Skeletal muscle tissue (tissue), 4 donors: ENCODE data around the gene SMR3A. TPM values are rescaled to one million over a fixed set of nuclear protein-coding genes. Genes with fewer than 3 reads are reported as not detected.

Experiments
- H3K27ac ChIP-seq: one replicate; pipeline ENCODE4 v1.7.0; 2013; ENCODE audit warnings: mild to moderate bottlenecking, low read depth, low read length, inconsistent platforms
- H3K27me3 ChIP-seq, 3 donors: one replicate each; pipeline ENCODE4 v1.7.0; 2013; ENCODE audit warnings: low read length in 3 of 3; ENCODE audit not compliant: control insufficient read depth in 3 of 3, insufficient read depth in 3 of 3
- H3K36me3 ChIP-seq, 3 donors: one replicate each; pipeline ENCODE4 v1.7.0; 2013; ENCODE audit warnings: low read length in 3 of 3; ENCODE audit not compliant: control insufficient read depth in 3 of 3, insufficient read depth in 3 of 3
- H3K4me1 ChIP-seq, 3 donors: one replicate each; pipeline ENCODE4 v1.7.0; 2013; ENCODE audit warnings: low read length in 3 of 3, mild to moderate bottlenecking in 3 of 3; ENCODE audit not compliant: control insufficient read depth in 3 of 3, insufficient read depth in 3 of 3
- H3K4me3 ChIP-seq, 3 donors: one replicate each; pipeline ENCODE4 v1.7.0; 2013; ENCODE audit warnings: low read length in 3 of 3
- H3K9ac ChIP-seq, 3 donors: one replicate each; pipeline ENCODE4 v1.7.0; 2013; ENCODE audit warnings: low read length in 3 of 3, mild to moderate bottlenecking in 3 of 3, moderate library complexity in 2 of 3, low read depth in 1 of 3
- H3K9me3 ChIP-seq, 3 donors: one replicate each; pipeline ENCODE4 v1.7.0; 2013; ENCODE audit warnings: low read length in 3 of 3; ENCODE audit not compliant: control insufficient read depth in 3 of 3
- total RNA-seq: library from RNA; depleted of rRNA; stranded (reverse); fragments of >200 nt; gene quantifications from one replicate; pipeline ENCODE4 v1.2.3, GENCODE V29; 2014
- donor health status: Osteomylitis.

The SMR3A gene
- total RNA-seq, 1 donor from 2014 or later: not detected

DNA sequence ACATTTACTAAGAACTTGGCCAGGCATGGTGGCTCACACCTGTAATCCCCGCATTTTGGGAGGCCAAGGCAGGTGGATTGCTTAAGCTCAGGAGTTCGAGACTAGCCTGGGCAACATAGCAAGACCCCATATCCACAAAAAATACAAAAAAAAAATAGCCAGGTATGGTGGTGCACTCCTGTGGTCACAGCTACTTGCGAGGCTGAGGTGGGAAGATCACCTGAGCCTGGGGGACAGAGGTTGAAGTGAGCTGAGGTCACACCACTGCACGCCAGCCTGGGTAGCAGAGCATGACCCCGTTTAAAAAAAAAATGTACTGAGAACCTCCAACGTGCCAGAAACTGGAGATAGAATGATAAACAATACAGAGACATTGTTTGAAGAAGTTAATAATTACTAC, 45.2 kb downstream of the SMR3A start:
- no peaks in the 10 kb centered on the region for H3K4me1 ChIP-seq
- no peak overlapping the region for H3K9ac ChIP-seq
- no peak overlapping the region for H3K27ac ChIP-seq
- H3K9me3 ChIP-seq: no peaks in the 10 kb centered on the region
- H3K36me3 ChIP-seq: no peaks in the 10 kb centered on the region
- no peak overlapping the region for H3K4me3 ChIP-seq
- no peaks in the 10 kb centered on the region for H3K27me3 ChIP-seq

Other genes starting within 250 kb of the SMR3A start
- gene PRR27, start 206.5 kb upstream of the SMR3A start, total RNA-seq: not detected
- gene ODAM, start 165.0 kb upstream of the SMR3A start, total RNA-seq: not detected
- gene FDCSP, start 134.6 kb upstream of the SMR3A start, total RNA-seq: not detected
- not detected for gene CSN3, start 118.2 kb upstream of the SMR3A start, total RNA-seq
- not detected for gene CABS1, start 25.8 kb upstream of the SMR3A start, total RNA-seq
- not detected for gene SMR3B, start 22.4 kb downstream of the SMR3A start, total RNA-seq
- gene OPRPN, start 37.2 kb downstream of the SMR3A start, total RNA-seq: not detected
- not detected for gene MUC7, start 111.4 kb downstream of the SMR3A start, total RNA-seq
- not detected for gene AMTN, start 157.8 kb downstream of the SMR3A start, total RNA-seq
- not detected for gene AMBN, start 231.5 kb downstream of the SMR3A start, total RNA-seq